ENCODE data around the gene RPUSD1.

GRCh38 chr16:775236-775796 is 12.9 kb downstream of the RPUSD1 start:
- TF ChIP-seq CTCF (IDR thresholded peaks at IDR 0.05; ENCODE audit: low read length), result no peak
- no peak for TF ChIP-seq EZH2 (IDR thresholded peaks at IDR 0.05; ENCODE audit: borderline replicate concordance, low read length)

Data from OCI-LY1 (cell line).